SK-N-SH treated with all-trans-retinoic acid at 6 μM for 48 hours (cell line): ENCODE results near the gene DNER.

Source experiments
- ATAC-seq: fragments of 200-7000 bp; cut with Tn5 transposase; 3 replicates; pipeline ENCODE4 v1.9.1; 2020; ENCODE audit warnings: mild to moderate bottlenecking, moderate library complexity
- ARNTL ChIP-seq: fragments of 450-650 bp; formaldehyde crosslinking; IDR thresholded peaks from 2 replicates; pipeline ENCODE4 v1.5.0; 2020; ENCODE audit warnings: low read depth, mild to moderate bottlenecking, moderate library complexity, borderline replicate concordance
- BACH2 ChIP-seq: fragments of 250-450 bp; sonication (Bioruptor Pico); IDR thresholded peaks from 2 replicates; pipeline ENCODE4 v1.9.0; 2021; ENCODE audit warnings: mild to moderate bottlenecking, borderline replicate concordance
- CSDC2 ChIP-seq: fragments of 250-450 bp; sonication (Bioruptor Pico); IDR thresholded peaks from 2 replicates; pipeline ENCODE4 v1.5.0; 2020; ENCODE audit warnings: mild to moderate bottlenecking, moderate library complexity
- CSRNP3 ChIP-seq: fragments of 250-450 bp; sonication (Bioruptor Pico); IDR thresholded peaks from 2 replicates; pipeline ENCODE4 v1.5.1; 2021; ENCODE audit warnings: mild to moderate bottlenecking, moderate library complexity
- ESRRG ChIP-seq: fragments of 250-450 bp; sonication (Bioruptor Pico); IDR thresholded peaks from 2 replicates; pipeline ENCODE4 v1.6.1; 2021; ENCODE audit warnings: mild to moderate bottlenecking
- GLIS3 ChIP-seq: fragments of 250-450 bp; sonication (Bioruptor Pico); IDR thresholded peaks from 2 replicates; pipeline ENCODE4 v1.5.0; 2020; ENCODE audit warnings: mild to moderate bottlenecking, moderate library complexity
- ISL1 ChIP-seq: fragments of 250-450 bp; sonication (Bioruptor Pico); IDR thresholded peaks from 2 replicates; pipeline ENCODE4 v2.1.2; 2022; ENCODE audit warnings: mild to moderate bottlenecking, moderate library complexity
- OSR1 ChIP-seq: fragments of 250-450 bp; sonication (Bioruptor Pico); IDR thresholded peaks from 2 replicates; pipeline ENCODE4 v1.8.0; 2022; ENCODE audit warnings: moderate library complexity, mild to moderate bottlenecking, inconsistent platforms
- PATZ1 ChIP-seq: fragments of 250-450 bp; sonication (Bioruptor Pico); IDR thresholded peaks from 2 replicates; pipeline ENCODE4 v1.8.0; 2020; ENCODE audit warnings: mild to moderate bottlenecking, moderate library complexity, borderline replicate concordance
- PPARA ChIP-seq: fragments of 250-450 bp; sonication (Bioruptor Pico); IDR thresholded peaks from 2 replicates; pipeline ENCODE4 v1.5.0; 2020; ENCODE audit warnings: mild to moderate bottlenecking, borderline replicate concordance
- RARB ChIP-seq: fragments of 250-450 bp; sonication (Bioruptor Pico); IDR thresholded peaks from 2 replicates; pipeline ENCODE4 v1.8.0; 2021; ENCODE audit warnings: mild to moderate bottlenecking, moderate library complexity
- SNAI2 ChIP-seq: fragments of 250-450 bp; sonication (Bioruptor Pico); IDR thresholded peaks from 2 replicates; pipeline ENCODE4 v1.5.0; 2020; ENCODE audit warnings: mild to moderate bottlenecking, moderate library complexity
- TCF4 ChIP-seq: fragments of 250-450 bp; sonication (Bioruptor Pico); IDR thresholded peaks from 2 replicates; pipeline ENCODE4 v1.8.0; 2021; ENCODE audit warnings: mild to moderate bottlenecking, moderate library complexity, borderline replicate concordance
- TOX ChIP-seq: fragments of 250-450 bp; sonication (Bioruptor Pico); IDR thresholded peaks from 2 replicates; pipeline ENCODE4 v1.8.0; 2021; ENCODE audit warnings: mild to moderate bottlenecking, moderate library complexity, borderline replicate concordance
- ZC3H10 ChIP-seq: fragments of 250-450 bp; sonication (Bioruptor Pico); IDR thresholded peaks from 2 replicates; pipeline ENCODE4 v1.5.1; 2021; ENCODE audit warnings: mild to moderate bottlenecking, moderate library complexity
- ZFP3 ChIP-seq: fragments of 250-450 bp; sonication (Bioruptor Pico); IDR thresholded peaks from 2 replicates; pipeline ENCODE4 v1.5.0; 2020; ENCODE audit warnings: mild to moderate bottlenecking, moderate library complexity
- ZFP30 ChIP-seq: fragments of 450-650 bp; formaldehyde crosslinking; IDR thresholded peaks from 2 replicates; pipeline ENCODE4 v1.5.0; 2022; ENCODE audit warnings: mild to moderate bottlenecking, moderate library complexity
- ZNF70 ChIP-seq: fragments of 450-650 bp; formaldehyde crosslinking; IDR thresholded peaks from 2 replicates; pipeline ENCODE4 v1.5.0; 2020; ENCODE audit warnings: mild to moderate bottlenecking, moderate library complexity
- ZNF8 ChIP-seq: fragments of 450-650 bp; formaldehyde crosslinking; IDR thresholded peaks from 2 replicates; pipeline ENCODE4 v1.5.0; 2020; ENCODE audit warnings: mild to moderate bottlenecking, moderate library complexity
- TF ChIP-seq, protein P1 (sequence below): fragments of 250-450 bp; sonication (Bioruptor Pico); IDR thresholded peaks from 2 replicates; pipeline ENCODE4 v1.5.0; 2020; ENCODE audit warnings: mild to moderate bottlenecking, moderate library complexity
- TF ChIP-seq, protein P2 (sequence below): fragments of 250-450 bp; sonication (Bioruptor Pico); IDR thresholded peaks from 2 replicates; pipeline ENCODE4 v1.5.1; 2020; ENCODE audit warnings: low read depth, mild to moderate bottlenecking, moderate library complexity

Gene DNER

DNA sequence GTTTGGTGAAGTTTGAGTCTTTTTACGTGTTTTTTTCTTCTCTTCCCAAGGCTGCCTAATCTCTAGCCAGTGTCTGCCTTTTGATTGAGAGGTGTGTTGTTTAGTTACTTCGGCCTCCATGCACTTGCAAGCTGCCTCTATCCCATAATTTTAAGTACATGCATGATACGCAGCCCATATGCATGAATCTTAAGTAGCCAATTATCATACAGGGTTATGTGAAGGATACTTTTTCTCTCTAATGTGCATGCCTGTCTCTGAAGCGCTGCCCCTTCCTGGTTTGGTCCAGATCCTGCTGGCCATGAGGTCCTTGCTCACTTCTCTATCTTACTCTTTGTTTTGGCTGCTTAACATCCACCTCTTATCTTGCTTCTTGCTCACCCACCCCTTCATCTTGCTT is 369.4 kb downstream of the DNER start:
- ATAC-seq = no peak
- TF ChIP-seq CSRNP3 (CRISPR knock-in tag) = no peak
- TF ChIP-seq ESRRG (CRISPR knock-in tag) = no peak
- TF ChIP-seq BACH2 (CRISPR knock-in tag) = no peak
- no peak for TF ChIP-seq TOX (CRISPR knock-in tag)
- TF ChIP-seq ARNTL (CRISPR knock-in tag) = no peak
- no peak for TF ChIP-seq ZNF70
- no peak for TF ChIP-seq CSDC2
- TF ChIP-seq PPARA (CRISPR knock-in tag) = no peak
- TF ChIP-seq TCF4 = no peak
- TF ChIP-seq ZC3H10 (CRISPR knock-in tag) = no peak
- TF ChIP-seq ZNF8 (CRISPR knock-in tag) = no peak
- no peak for TF ChIP-seq GLIS3 (CRISPR knock-in tag)
- TF ChIP-seq ISL1 (CRISPR knock-in tag) = no peak
- TF ChIP-seq, protein P1, sequence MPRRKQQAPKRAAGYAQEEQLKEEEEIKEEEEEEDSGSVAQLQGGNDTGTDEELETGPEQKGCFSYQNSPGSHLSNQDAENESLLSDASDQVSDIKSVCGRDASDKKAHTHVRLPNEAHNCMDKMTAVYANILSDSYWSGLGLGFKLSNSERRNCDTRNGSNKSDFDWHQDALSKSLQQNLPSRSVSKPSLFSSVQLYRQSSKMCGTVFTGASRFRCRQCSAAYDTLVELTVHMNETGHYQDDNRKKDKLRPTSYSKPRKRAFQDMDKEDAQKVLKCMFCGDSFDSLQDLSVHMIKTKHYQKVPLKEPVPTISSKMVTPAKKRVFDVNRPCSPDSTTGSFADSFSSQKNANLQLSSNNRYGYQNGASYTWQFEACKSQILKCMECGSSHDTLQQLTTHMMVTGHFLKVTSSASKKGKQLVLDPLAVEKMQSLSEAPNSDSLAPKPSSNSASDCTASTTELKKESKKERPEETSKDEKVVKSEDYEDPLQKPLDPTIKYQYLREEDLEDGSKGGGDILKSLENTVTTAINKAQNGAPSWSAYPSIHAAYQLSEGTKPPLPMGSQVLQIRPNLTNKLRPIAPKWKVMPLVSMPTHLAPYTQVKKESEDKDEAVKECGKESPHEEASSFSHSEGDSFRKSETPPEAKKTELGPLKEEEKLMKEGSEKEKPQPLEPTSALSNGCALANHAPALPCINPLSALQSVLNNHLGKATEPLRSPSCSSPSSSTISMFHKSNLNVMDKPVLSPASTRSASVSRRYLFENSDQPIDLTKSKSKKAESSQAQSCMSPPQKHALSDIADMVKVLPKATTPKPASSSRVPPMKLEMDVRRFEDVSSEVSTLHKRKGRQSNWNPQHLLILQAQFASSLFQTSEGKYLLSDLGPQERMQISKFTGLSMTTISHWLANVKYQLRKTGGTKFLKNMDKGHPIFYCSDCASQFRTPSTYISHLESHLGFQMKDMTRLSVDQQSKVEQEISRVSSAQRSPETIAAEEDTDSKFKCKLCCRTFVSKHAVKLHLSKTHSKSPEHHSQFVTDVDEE = no peak
- no peak for TF ChIP-seq OSR1 (CRISPR knock-in tag)
- TF ChIP-seq ZFP3 (CRISPR knock-in tag) = no peak
- no peak for TF ChIP-seq SNAI2 (CRISPR knock-in tag)
- TF ChIP-seq PATZ1 (CRISPR knock-in tag) = no peak

- TF ChIP-seq, protein P1 = no peak
- TF ChIP-seq TCF4 (no peak), TOX (CRISPR knock-in tag) (no peak), RARB (CRISPR knock-in tag) (no peak), GLIS3 (CRISPR knock-in tag) (no peak), ZFP30 (CRISPR knock-in tag) (no peak), SNAI2 (CRISPR knock-in tag) (no peak), BACH2 (CRISPR knock-in tag) (no peak), ZNF70 (no peak), PPARA (CRISPR knock-in tag) (no peak), CSDC2 (no peak)
- TF ChIP-seq, protein P2, sequence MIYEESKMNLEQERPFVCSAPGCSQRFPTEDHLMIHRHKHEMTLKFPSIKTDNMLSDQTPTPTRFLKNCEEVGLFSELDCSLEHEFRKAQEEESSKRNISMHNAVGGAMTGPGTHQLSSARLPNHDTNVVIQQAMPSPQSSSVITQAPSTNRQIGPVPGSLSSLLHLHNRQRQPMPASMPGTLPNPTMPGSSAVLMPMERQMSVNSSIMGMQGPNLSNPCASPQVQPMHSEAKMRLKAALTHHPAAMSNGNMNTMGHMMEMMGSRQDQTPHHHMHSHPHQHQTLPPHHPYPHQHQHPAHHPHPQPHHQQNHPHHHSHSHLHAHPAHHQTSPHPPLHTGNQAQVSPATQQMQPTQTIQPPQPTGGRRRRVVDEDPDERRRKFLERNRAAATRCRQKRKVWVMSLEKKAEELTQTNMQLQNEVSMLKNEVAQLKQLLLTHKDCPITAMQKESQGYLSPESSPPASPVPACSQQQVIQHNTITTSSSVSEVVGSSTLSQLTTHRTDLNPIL (CRISPR knock-in tag) = no peak
- ATAC-seq = no peak
Measured at GRCh38 chr2:229344151-229344551, 370.2 kb downstream of the DNER start.

DNA sequence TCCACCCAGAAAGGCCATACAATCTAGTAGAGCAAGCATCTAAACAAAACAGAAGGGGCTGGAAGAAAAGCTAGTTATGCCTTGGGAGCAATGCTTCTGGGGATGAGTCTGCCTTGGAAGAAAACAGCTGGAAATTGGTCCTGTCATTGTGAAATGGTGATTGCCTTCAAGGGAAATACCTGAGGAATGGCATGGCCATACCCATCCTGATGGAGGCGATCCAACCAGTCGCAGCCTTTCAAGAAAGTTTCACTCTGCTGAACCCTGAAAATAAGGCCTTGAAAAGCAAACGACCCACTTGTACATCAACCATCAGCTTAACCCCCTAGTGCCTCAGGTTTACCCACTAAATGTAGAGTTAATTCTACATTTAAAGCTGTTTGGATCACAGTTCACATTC is 370.7 kb downstream of the DNER start:
- no peak for ATAC-seq
- TF ChIP-seq, protein P2 (CRISPR knock-in tag) = no peak
- TF ChIP-seq SNAI2 (CRISPR knock-in tag) (no peak), ZNF8 (CRISPR knock-in tag) (no peak), ZFP30 (CRISPR knock-in tag) (no peak), ARNTL (CRISPR knock-in tag) (no peak), ESRRG (CRISPR knock-in tag) (no peak), BACH2 (CRISPR knock-in tag) (no peak), CSRNP3 (CRISPR knock-in tag) (no peak), RARB (CRISPR knock-in tag) (no peak)
- TF ChIP-seq, protein P1 = no peak
